Panc1 (cell line): ENCODE data around the gene TLE3. TPM values are rescaled to one million over a fixed set of nuclear protein-coding genes. Genes with fewer than 3 reads are reported as not detected.

Source experiments
- ATAC-seq: fragments of 200-7000 bp; cut with Tn5 transposase; 2 replicates; pipeline ENCODE4 v1.9.1; 2020; ENCODE audit warnings: mild to moderate bottlenecking, moderate library complexity
- BruUV-seq: library from RNA; stranded (reverse); fragments of 400-500 nt; replicated peaks from 2 replicates; lab custom pipeline; 2021; lab: Mats Ljungman, UMichigan
- CTCF ChIA-PET: fragments of 300-600 bp; sonication (Branson Sonifier 250); formaldehyde crosslinking; loops from one replicate; lab custom pipeline; 2022; ENCODE audit warnings: antibody characterized with exemption; lab: Charles Lee
- POLR2A ChIA-PET: fragments of 300-600 bp; sonication (Branson Sonifier 250); formaldehyde crosslinking; loops from one replicate; lab custom pipeline; 2022; ENCODE audit warnings: antibody characterized with exemption; lab: Charles Lee
- DNase-seq: peaks from one replicate; pipeline ENCODE4 v3.0.0-alpha.2; 2010; ENCODE audit warnings: low read depth, low spot score
- H3K27ac ChIP-seq: 2 replicates; pipeline ENCODE4 v1.5.1; 2011; ENCODE audit warnings: mild to moderate bottlenecking, low read length, inconsistent platforms
- H3K27me3 ChIP-seq: fragments of 200-500 bp; sonication (Bioruptor generic); 2 replicates; pipeline ENCODE4 v1.6.0; 2014; ENCODE audit warnings: low read length, inconsistent platforms; ENCODE audit not compliant: control insufficient read depth, insufficient read depth
- H3K36me3 ChIP-seq: fragments of 200-500 bp; sonication (Bioruptor generic); 2 replicates; pipeline ENCODE4 v1.5.1; 2014; ENCODE audit warnings: inconsistent platforms, mild to moderate bottlenecking, low read length, moderate library complexity; ENCODE audit not compliant: control insufficient read depth, insufficient read depth
- H3K4me1 ChIP-seq: 2 replicates; pipeline ENCODE4 v1.5.1; 2011; ENCODE audit warnings: inconsistent platforms, mild to moderate bottlenecking, low read length, moderate library complexity; ENCODE audit not compliant: control insufficient read depth, insufficient read depth
- H3K4me3 ChIP-seq, 2 experiments: 2 replicates each; pipeline ENCODE4 v1.5.1; 2011 to 2012; ENCODE audit warnings: low read depth in 2 of 2, low read length in 2 of 2, mild to moderate bottlenecking in 2 of 2, inconsistent platforms in 1 of 2, moderate library complexity in 1 of 2
- H3K9me3 ChIP-seq: fragments of 200-500 bp; sonication (Bioruptor generic); 2 replicates; pipeline ENCODE4 v1.5.1; 2014; ENCODE audit warnings: low read depth, mild to moderate bottlenecking, inconsistent platforms, low read length, moderate library complexity; ENCODE audit not compliant: control insufficient read depth, insufficient read depth
- CTCF ChIP-seq: fragments of 450-650 bp; IDR thresholded peaks from 2 replicates; pipeline ENCODE4 v1.5.1; 2017; ENCODE audit warnings: mild to moderate bottlenecking
- POLR2AphosphoS5 ChIP-seq: IDR thresholded peaks from 2 replicates; pipeline ENCODE4 v1.6.1; 2012; ENCODE audit warnings: mild to moderate bottlenecking, low read depth, low read length, moderate library complexity
- SIN3A ChIP-seq: IDR thresholded peaks from 2 replicates; pipeline ENCODE4 v1.6.1; 2012; ENCODE audit warnings: low read depth, mild to moderate bottlenecking, low read length, moderate library complexity, borderline replicate concordance; ENCODE audit not compliant: insufficient read depth
- TCF7L2 ChIP-seq: IDR thresholded peaks from 2 replicates; pipeline ENCODE4 v1.6.1; 2011; ENCODE audit warnings: mild to moderate bottlenecking, low read depth, low read length, inconsistent platforms
- in situ Hi-C: cut with HindIII; loops from 2 replicates; pipeline ENCODE4 v1.10.0; 2016; ENCODE audit warnings: low sequenced_read_pairs, low pct_unique_long_range_greater_than_20kb
- intact Hi-C: fragments of 100-400 bp; cut with micrococcal nuclease; formaldehyde crosslinking; loops from one replicate; pipeline ENCODE4 v1.10.0; 2022; ENCODE audit not compliant: unreplicated experiment
- total RNA-seq: library from RNA; stranded (reverse); gene quantifications from one replicate; pipeline ENCODE4 v1.2.1, GENCODE V29; 2021; ENCODE audit not compliant: unreplicated experiment
- TF ChIP-seq, protein P1 (sequence below), 2 experiments: IDR thresholded peaks; 2 replicates each; pipeline ENCODE4 v1.6.1; 2011 to 2012; ENCODE audit warnings: low read depth in 2 of 2, control low read depth in 1 of 2, low read length in 1 of 2, mild to moderate bottlenecking in 1 of 2, moderate library complexity in 1 of 2; ENCODE audit not compliant: insufficient read depth in 1 of 2

Gene TLE3
- total RNA-seq, 1 experiment from 2014 or later = 132 TPM

GRCh38 chr15:70098153-70098460, 390 bp upstream of the TLE3 start:
- Histone ChIP-seq H3K36me3 (peaks cover 6% of the 10 kb centered on the region), H3K9me3 (no peaks in the 10 kb centered on the region), H3K4me1 (peaks cover 36% of the 10 kb centered on the region), H3K4me3 (peak overlapping the region; percentile 84 to 92), H3K27ac (peak overlapping the region; percentile 86), H3K27me3 (no peaks in the 10 kb centered on the region)
- in situ Hi-C loops = no loop called here
- TF ChIP-seq CTCF (peak; percentile 17; the same call in 1 of the 2 replicates), POLR2AphosphoS5 (no peak)
- POLR2A ChIA-PET = interaction anchor here (0.7 to 1.0 kb wide), 2 partner anchors 100 to 368 kb away, joined by 3 read pairs; no protein-coding TSS in a partner anchor
- BruUV-seq = TSS peak; percentile 100
- CTCF ChIA-PET = no interaction called here
- intact Hi-C loops = loop anchor here (10.0 kb wide), 2 partner anchors 367 to 523 kb away; no protein-coding TSS in a partner anchor
- DNase-seq (no peak), ATAC-seq (no peak)

GRCh38 chr15:70097063-70097320, 725 bp downstream of the TLE3 start:
- Histone ChIP-seq H3K4me3 (peak overlapping the region; percentile 84 to 92), H3K36me3 (peaks cover 6% of the 10 kb centered on the region), H3K4me1 (peaks cover 45% of the 10 kb centered on the region), H3K27ac (peak overlapping the region; percentile 89), H3K9me3 (no peaks in the 10 kb centered on the region), H3K27me3 (no peaks in the 10 kb centered on the region)
- in situ Hi-C loops = no loop called here
- no TSS peak for BruUV-seq
- DNase-seq = no peak
- no peak for ATAC-seq
- POLR2A ChIA-PET = no interaction called here
- CTCF ChIA-PET = no interaction called here
- intact Hi-C loops = loop anchor here (10.0 kb wide), 2 partner anchors 368 to 522 kb away; no protein-coding TSS in a partner anchor
- no peak for TF ChIP-seq POLR2AphosphoS5
- no peak for TF ChIP-seq CTCF
- no peak for TF ChIP-seq SIN3A
- TF ChIP-seq, protein P1, sequence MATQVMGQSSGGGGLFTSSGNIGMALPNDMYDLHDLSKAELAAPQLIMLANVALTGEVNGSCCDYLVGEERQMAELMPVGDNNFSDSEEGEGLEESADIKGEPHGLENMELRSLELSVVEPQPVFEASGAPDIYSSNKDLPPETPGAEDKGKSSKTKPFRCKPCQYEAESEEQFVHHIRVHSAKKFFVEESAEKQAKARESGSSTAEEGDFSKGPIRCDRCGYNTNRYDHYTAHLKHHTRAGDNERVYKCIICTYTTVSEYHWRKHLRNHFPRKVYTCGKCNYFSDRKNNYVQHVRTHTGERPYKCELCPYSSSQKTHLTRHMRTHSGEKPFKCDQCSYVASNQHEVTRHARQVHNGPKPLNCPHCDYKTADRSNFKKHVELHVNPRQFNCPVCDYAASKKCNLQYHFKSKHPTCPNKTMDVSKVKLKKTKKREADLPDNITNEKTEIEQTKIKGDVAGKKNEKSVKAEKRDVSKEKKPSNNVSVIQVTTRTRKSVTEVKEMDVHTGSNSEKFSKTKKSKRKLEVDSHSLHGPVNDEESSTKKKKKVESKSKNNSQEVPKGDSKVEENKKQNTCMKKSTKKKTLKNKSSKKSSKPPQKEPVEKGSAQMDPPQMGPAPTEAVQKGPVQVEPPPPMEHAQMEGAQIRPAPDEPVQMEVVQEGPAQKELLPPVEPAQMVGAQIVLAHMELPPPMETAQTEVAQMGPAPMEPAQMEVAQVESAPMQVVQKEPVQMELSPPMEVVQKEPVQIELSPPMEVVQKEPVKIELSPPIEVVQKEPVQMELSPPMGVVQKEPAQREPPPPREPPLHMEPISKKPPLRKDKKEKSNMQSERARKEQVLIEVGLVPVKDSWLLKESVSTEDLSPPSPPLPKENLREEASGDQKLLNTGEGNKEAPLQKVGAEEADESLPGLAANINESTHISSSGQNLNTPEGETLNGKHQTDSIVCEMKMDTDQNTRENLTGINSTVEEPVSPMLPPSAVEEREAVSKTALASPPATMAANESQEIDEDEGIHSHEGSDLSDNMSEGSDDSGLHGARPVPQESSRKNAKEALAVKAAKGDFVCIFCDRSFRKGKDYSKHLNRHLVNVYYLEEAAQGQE (IDR thresholded peaks at IDR 0.05; ENCODE audit: insufficient read depth in 1 of 2, low read depth in 2 of 2, low read length in 1 of 2) = no peak
- TF ChIP-seq TCF7L2 = no peak
